GM19397 (cell line): ENCODE data around the gene ZNF836.

Source experiments
- ATAC-seq: cut with Tn5 transposase; IDR thresholded peaks from one replicate; pipeline ENCODE4 v1.9.1; 2021; ENCODE audit warnings: mild to moderate bottlenecking, moderate library complexity; ENCODE audit not compliant: unreplicated experiment

Gene ZNF836

DNA sequence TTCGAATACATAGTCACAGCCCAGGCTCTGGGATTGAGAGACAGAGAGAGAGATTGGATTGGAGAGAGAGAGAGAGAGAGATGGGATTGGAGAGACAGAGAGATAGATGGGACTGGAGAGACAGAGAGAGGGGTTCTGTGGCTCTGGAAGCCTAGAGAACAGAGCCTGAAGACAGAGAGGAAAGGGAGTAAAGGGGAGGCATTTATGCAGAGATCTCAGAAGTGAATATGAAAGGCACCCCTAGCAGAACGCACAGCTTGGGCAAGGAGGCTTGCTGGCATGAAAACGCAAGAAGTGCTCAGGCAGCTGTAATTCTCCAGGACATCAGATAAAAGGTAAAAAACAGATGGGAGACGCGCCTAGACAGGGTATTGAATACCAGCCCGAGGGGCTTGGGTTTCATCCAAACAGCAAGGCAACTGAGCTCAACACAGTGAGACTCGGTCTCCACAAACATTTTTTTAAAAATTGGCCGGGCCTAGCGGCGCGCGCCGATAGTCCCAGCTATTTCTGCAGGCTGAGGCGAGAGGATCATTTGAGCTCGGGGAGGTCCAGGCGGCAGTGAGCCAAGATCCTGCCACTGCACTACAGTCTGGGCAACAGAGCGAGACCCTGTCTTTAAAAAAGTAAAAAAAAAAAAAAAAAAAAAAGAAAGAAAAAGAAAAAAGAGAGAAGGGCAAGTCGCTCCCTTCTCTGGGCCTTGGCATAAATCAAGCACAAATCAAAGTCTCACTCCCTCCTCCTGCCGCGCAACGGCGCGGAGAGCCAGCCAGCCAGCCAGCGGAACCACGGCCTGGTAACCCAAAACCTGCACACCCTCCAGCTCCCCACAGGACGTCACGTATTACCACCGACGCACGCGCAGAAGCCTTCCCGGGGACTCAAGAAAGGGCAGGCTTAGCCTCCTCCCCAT, 17.7 kb upstream of the ZNF836 start:
- no peak for ATAC-seq

DNA sequence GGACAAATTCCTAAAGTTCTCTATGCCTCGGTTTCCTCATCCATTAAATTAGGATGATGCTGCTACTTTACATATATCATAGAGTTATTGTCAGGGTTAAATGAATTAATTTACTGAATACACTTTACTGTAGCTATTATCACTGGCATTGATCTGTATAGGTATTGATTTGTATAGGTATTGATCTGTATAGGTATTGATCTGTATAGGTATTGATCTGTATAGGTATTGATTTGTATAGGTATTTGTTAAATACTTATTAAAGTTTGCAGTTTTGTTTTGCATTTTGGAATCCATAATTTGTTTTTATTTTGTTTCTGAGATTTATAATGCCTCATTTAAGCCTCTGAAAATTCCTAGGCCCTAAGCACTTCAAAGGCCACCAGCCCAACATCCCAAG, 16.0 kb upstream of the ZNF836 start:
- ATAC-seq, result no peak

DNA sequence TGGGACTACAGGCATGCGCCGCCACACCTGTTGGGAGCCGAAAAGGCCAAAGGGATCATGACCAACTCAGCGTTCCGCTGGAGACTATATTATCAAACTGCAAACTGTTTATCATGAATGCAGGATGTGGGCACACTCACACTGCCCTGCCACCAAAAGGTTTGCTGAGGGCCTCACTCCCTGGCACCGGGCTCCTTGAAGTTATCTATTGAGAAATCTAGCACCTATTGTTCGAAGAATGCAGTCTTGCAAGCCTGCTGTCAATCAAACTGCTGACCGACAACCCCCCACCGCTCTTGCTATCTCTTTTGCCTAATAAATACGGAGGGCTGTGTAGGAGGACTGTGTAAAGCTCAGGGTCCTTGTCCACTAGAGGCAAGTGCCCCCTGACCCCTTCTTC, 5.2 kb upstream of the ZNF836 start:
- ATAC-seq, result no peak

DNA sequence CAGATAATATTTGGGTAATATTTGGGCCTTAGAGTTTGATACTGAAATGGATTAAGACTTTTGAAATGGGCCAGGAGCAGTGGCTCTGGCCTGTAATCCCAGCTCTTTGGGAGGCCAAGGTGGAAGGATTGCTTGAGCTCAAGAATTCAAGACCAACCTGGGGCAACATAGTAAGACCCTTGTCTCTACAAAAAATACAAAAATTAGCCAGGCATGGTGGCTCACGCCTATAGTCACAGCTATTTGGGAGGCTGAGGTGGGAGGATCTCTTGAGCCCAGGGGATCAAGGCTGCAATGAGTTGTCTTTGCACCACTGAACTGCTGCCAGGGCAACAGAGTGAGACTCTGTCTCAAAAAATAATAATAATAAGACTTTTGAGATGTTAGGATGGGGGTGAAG, 926 bp upstream of the ZNF836 start:
- no peak for ATAC-seq

DNA sequence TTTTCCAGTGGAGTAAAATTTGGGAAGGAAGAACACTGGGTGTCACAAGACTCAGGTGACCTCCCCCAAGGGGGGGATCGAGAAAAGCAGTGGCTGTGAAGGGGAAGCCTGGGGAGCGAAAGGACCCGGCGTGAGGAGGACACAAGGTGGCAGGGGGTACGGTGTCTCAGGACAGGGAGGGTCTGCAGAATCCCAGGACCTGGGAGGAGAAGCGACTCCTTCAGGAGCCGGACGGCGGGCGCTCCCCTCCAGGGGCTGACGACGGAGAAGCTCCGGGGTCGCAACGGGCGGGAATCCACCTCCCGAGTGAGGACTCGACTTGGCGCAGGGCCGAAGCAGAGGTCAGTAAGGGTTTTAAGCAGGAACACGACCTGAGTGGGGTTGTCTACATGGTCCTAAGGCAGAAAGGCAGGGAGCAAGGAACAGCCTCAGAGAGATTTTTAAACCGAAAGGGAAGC, 529 bp downstream of the ZNF836 start:
- ATAC-seq, result peak; percentile 16

DNA sequence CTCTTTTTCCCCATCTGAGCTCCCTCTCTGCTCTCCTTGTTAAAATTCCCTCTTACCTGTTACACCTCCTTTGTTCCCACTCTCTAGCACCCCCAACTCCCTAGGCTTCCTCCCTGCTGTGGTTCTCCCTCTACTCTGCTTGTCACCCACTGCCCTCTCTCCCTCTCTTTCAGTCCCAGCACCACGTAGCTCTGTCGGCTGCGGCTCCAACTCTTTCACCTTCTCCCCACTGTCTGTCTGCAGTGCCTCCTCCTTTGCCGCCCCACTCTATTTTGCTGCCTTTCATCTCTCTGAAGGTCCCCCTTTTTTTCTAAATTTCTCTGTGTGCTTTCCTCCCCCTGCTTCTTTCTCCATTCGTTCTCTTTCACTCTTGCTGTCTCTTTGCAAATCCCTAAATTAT, 1.1 kb downstream of the ZNF836 start:
- no peak for ATAC-seq

DNA sequence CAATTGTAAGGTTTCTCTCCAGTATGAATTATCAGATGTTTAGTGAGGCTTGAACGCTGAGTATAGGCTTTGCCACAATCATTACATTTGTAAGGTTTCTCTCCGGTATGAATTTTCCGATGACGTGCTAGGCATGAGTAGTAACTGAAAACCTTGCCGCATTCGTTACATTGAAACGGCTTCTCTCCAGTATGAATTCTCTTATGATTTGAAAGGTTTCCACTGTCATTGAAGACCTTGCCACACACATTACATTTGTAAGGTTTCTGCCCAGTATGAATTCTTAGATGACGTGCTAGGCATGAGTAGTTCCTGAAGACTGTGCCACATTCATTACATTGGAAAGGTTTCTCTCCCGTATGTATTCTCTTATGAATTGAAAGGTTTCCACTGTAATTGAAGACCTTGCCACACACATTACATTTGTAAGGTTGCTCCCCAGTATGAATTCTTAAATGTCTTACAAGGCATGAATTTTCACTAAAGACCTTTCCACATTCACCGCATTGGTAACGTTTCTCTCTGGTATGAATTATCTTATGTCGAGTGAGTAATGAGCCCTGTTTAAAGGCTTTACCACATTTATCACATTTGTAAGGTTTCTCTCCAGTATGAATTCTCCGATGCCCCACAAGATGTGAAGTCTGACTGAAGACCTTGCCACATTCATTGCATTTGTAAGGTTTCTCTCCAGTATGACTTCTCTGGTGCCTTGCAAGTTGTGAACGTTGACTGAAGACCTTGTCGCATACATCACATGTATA, 15.6 kb downstream of the ZNF836 start:
- ATAC-seq, result no peak

DNA sequence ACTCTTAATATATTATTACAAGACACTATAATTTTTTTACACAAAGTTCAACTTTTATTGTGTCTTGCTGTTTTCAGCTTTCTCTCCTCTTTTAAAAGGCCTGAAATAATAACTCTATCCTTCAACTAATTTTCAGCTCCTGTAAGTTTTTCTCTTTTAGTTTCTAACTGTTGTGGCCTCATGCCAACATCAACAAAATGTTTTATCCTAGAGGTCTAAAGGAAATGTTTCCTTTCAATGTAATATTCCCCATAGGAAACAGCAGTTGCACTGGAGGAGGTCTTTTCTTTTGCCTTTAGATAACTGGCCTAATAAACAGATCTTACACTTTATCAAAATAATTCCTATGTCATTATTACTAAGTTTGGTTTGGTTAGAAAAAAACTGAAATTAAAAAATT, 23.2 kb downstream of the ZNF836 start:
- ATAC-seq, result no peak

DNA sequence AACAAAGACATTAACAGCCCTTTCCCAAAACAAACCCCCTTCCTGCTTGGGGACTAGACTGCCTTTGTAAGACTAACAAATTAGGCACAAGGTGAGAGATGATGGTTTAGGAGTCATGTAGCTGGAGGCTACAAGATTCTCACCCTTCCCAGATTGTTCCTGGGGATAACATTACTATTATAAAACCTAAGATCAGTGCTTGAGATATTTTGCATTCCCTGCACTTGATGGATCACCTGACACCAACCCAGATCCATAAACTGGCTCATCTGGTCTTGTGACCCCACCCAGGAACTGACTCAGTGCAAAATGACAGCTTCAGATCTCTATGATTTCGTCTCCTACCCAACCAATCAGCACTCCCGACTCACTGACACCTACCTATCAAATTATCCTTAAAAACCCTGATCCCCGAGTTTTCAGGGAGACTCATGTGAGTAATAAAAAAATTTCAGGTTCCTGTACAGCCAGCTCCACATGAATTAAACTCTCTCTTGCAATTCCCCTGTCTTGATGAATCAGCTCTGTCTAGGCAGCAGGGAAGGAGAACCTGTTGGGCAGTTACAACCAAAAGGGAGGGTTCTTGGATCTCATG, 29.3 kb downstream of the ZNF836 start:
- ATAC-seq, result no peak

DNA sequence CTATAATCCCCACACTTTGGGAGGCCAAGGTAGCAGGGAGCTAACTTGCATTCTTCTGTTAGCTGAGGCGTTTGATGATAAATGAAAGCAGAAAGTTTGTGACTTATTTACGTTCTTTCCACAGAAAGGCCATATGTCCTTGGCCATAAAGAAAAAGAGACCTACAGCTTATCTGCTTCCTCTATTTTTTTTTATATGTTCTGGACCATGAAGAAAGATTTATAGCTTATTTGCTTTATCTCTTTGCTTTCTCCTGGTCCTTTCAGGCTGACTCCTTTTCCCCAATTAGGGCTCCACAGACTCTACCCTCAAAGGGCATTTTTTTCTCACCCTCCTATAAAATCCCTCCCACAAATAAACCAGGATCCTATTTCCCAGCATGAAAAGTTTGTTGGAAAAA, 30.2 kb downstream of the ZNF836 start:
- no peak for ATAC-seq

DNA sequence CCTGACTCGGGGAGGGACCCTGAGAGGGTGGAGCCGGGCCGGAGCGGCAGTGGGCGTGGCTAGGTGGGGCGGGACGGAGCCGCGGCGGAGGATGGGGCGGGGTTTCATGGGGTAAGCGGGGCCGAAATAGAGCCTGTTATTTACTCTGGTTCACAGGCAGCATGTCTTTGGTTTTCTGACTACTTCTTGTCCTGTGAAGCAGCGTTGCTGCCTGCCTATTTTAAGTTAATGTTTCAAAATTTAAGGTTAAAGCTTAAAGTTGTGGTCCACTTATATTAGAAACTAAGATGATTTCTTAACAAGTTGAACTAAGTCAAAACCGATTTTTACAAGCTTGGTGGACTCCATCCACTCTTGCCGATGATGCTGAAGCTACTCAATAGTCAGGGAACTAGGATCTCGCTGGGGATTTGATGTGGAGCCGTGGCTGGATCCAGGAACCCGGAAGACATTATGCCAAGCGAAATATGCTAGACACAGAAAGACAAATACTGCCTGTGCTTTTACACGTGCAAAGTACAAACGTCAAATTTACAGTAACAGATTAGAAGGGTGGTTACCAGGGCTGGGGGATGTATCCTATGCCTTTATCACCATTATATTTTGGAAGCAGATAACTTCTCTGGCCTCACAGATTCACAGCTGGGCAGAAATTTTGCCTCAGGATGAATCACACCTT, 31.2 kb downstream of the ZNF836 start:
- ATAC-seq, result peak; percentile 95

DNA sequence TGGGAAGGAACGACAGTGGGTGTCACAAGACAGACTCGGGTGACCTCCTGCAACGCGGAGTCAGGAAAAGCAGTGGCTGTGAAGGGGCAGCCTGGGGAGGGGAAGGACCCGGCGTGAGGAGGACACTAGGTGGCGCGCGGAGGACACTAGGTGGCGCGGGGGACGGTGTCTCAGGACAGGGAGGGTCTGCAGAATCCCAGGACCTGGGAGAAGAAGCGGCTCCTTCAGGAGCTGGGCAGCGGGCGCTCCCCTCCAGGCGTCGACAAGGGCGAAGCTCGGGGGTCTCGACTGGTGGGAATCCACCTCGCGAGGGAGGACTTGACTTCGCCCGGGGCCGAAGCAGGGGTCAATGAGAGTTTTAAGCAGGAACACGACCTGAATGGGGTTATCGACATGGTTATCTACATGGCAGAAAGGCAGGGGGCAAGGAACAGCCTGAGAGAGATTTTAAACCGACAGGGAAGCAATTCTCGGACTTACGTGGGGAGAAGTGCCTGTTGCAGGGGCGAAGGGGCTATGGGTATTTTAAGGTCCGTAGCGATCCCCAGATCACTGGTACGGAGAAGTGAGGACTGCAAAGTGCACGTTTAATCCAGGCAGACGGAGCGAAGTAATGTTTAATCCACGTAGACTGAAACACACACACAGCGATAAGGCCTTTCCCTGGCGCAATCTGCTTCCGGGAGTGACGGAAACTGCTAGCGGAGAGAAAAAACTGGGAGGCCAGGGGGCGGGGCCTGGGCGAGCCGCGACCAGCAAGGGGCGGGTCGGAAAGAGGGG, 32.0 kb downstream of the ZNF836 start, which contains the start of gene ZNF616:
Gene ZNF616, minus strand, starts transcription at position 687 of the 780 bp plus-strand sequence. CDS start 9,426 bp downstream, outside the sequence.
- peak; percentile 61 for ATAC-seq

DNA sequence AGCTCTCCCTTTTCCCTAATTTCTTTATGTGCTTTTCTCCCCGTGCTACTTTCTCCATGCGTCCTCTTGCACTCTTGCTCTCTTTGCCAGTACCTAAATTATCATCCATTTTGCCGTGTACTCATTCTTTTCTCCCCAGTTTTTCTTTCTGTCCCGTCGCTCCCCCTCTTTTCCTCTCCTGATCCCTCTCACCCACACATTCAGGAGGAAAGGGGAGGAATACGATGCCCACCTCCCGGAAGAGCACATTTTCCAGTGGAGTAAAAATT, 32.5 kb downstream of the ZNF836 start:
- ATAC-seq, result no peak

DNA sequence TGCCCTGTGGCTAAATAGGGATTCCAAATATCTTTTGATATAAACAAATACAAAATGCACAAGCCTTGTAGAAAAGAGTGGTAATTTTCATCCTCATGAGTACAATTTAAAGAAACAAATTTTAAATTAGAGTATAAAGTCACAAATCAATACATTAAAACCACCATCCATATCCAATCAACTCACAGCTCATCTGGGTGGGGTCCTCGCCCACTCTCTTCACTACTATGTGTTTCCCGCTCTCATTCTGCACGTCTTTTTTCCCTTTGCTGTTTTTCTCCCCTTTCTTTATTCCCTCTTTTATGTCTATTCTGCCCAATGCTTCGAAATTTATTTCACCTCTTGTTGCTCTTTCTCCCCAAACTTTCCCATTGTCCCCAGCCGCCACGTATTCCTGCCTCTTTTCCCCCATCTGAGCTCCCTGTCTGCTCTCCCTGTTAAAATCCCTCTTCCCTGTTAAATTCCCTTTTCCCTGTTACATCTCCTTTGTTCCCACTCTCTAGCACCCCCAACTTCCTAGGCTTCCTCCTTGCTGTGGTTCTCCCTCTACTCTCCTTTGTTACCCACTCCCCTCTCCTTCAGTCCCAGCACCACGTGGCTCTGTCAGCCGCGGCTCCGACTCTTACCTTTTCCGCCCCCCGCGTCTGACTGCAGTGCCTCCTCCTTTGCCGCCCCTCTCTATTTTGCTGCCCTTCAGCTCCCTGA, 33.0 kb downstream of the ZNF836 start:
- no peak for ATAC-seq

DNA sequence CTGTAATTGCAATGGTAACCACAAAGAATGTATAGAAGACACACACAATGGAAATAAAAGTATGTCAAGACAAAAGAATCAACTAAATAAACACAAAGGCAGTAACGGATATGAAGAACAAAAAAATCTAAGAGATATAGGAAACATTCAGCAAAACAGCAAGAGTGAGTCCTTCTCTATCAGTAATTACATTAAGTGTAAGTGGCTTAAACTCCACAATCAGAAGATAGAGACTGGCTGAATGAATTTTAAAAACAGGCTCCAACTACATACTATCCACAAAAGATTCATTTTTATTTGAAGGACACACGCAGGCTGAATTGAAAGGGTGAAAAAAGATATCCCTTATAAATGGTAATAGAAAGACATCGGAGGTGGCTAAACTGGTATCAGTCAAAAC, 51.1 kb downstream of the ZNF836 start:
- ATAC-seq, result no peak

DNA sequence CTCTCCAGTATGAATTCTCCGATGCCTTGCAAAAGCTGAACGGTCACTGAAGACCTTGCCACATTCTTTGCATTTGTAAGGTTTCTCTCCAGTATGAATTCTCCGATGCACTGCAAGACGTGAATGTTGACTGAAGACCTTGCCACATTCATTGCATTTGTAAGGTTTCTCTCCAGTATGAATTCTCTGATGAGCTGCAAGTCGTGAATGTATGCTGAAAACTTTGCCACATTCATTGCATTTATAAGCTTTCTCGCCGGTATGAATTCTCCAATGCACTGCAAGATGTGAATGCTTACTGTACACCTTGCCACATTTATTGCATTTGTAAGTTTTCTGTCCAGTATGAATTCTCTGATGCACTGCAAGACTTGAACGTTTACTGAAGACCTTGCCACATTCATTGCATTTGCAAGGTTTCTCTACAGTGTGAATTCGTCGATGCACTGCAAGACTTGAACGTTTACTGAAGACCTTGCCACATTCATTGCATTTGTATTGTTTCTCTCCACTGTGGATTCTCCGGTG, 55.8 kb downstream of the ZNF836 start:
- no peak for ATAC-seq

DNA sequence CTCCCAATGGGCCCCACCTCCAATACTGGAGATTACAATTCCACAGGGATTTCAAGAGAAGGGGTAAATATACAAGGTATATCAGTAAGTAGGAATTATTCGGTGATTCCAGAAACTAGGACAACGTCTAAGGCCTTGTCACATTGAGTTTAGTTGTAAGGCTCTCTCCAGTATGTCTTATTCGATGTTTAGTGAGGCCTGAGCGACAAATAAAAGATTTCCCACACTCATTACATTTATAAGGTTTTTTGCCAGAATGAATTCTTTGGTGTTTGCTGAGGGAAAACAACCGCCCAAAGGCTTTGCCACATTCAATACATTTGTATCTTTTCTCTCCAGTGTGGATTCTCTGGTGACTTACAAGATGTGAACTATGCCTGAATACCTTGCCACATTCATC, 56.7 kb downstream of the ZNF836 start:
- ATAC-seq, result no peak

DNA sequence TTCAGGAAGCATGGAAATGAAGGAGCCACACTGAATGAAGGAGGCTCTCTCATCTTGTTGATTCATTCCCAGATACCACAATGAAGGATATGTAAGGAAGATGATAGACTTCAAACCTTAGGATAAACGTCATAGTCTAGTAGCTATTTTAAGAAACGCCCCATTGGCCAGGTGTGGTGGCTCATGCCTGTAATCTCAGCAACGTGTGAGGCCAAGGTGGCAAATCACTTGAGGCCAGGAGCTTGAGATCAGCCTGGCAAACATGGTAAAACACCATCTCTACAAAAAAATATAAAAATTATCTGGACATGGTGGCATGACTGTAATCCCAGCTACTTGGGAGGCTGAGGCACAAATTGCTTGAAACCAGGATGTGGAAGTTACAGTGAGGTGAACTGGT, 58.8 kb downstream of the ZNF836 start:
- ATAC-seq, result no peak

DNA sequence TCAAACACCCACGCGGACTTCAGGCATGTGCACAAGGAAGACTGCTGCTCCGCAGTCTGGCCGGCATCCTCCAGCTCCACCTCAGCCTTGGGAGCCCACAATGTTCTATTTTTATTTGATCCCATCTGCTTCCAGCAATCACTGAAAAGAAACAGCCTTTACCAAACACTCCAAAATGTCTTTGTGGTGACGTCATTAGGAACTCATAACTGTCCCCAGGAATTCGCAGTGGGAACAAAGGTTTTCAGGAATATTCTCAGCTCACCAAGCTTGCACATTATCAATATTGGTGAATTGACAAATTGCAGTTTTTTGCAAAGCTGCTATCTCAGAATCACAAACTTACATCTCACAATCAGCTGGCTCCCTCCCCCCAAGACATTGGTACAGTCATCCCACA, 60.6 kb downstream of the ZNF836 start:
- ATAC-seq, result no peak
